Left hindlimb (tissue), 1 donor: ENCODE data around the gene KIAA1210.
A peak's percentile ranks its signal among the peaks of the same experiment; 100 is the strongest.

Experiments
- DNase-seq: peaks from one replicate; pipeline ENCODE4 v3.0.0-alpha.2; 2018

Gene KIAA1210

DNA sequence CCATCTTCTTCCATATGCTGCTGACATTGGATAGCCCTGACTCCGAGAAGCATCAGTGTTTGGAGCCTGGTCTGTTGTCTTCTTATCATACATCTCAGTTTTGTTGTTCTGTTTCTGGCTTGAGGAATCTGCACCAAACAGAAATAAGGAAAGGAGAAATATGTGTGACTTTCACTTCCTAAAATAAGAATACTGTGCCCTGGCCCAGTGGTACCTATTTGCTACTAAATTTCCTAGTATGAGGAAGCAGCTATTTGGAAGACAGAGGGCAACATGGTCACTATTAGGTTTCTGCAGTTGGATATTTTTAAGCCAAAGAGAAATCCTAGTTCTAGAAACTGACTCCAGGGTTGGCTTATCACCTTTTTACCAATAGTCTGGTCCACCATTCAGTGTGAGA is 38.0 kb downstream of the KIAA1210 start:
- DNase-seq = no peak

DNA sequence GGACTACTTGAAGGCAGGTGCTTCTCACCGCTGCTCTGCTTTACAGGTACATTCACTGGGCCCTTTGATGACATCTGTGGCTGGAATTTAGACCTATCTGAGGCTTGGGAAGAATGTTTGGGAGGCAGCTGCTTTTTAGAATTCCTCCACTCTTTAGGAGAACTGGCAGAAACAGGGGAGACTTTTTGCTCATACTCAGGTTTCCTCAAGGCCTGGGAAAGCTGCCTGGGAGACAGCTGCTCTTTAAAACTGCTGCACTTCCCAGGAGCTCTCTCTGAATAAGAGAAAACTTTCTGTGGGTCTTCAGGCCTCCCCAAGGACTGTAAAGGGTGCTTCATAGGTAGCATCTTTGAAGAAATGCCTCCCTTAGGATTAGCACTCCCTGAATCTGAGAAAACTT is 40.5 kb downstream of the KIAA1210 start:
- no peak for DNase-seq

DNA sequence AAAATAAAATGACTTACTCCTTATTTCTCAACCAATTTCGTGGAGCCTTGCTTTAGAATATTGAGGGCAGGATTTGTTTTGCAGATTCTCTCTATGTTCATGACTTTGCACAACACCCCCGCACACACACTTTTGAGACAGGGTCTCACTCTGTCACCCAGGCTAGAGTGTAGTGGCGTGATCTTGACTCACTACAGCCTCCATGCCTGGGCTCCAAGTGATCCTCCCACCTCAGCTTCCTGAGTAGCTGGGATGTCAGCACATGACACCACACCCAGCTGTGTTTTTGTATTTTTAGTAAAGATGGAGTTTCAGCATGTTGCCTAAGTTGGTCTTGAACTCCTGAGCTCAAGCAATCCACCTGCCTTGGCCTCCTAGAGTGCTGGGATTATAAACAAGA is 42.8 kb downstream of the KIAA1210 start:
- no peak for DNase-seq

DNA sequence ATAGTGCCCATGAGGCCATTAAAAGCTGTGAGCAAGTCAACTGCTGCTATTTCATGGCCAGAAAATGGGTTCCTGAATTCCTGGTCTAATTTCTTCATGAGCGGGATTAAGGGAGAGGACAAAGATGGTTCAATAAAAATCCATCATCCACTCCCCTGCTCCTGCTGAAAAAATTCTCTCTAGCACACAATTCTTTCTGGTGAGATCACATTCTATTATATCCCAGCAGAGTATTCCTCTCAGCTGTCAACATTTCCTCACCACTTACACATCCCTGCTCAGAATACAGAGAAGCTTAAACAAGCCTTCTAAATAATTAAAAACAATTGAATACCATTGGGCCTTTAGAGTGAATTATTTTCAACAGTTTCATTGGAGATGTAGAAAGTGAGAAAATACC is 45.3 kb downstream of the KIAA1210 start:
- no peak for DNase-seq

DNA sequence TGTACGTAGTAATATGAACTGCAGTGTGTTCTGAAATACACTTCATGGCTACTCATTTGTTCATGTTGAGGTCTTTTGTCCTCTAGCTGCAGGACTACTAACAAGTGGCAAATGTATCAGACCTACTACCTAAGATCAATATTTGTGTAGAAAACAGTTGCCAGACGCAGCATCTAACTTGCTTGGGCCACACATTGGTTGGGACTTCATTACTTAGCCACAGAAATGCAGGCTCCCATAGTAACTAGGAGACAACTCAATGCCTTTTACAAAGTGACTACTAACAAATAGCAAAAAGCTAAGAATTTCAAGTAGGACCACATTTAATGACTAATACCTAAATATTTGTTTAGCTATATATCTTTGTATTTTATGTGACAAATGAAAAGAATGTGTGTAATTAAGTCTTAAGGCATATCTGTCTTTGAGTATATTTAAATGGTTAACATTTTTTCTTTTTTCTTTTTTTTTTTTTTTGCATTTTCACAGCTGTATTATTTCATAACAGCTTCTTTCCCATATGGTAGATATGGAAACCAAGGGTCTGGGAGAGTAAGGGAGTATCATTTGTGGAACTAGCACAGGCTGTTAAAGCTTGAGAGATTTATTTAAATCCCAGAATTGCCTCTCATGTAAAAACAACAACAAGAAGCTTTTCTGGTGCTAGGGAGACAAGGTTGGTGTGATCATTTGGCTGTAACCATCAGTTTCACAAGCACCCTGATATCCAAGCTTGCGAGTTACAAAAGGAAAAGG is 52.2 kb downstream of the KIAA1210 start:
- no peak for DNase-seq

DNA sequence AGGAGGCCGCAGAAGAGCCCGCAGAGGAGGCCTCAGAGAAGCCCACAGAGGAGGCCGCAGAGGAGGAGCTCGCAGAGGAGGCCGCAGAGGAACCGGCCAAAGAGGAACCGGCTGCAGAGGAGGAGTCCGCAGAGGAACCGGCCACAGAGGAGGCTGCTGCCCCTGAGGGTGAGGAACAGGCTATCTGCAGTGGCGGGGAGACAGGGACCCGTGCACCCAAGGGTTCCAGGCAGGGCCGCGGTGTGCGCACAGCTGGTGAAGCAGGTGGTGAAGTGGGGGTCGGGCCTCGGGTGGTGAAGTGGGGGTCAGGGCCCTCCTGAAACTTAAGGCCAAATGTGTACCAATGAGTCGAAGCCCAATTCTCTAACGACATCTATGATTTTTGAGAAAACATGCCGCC is 53.7 kb downstream of the KIAA1210 start:
- no peak for DNase-seq

DNA sequence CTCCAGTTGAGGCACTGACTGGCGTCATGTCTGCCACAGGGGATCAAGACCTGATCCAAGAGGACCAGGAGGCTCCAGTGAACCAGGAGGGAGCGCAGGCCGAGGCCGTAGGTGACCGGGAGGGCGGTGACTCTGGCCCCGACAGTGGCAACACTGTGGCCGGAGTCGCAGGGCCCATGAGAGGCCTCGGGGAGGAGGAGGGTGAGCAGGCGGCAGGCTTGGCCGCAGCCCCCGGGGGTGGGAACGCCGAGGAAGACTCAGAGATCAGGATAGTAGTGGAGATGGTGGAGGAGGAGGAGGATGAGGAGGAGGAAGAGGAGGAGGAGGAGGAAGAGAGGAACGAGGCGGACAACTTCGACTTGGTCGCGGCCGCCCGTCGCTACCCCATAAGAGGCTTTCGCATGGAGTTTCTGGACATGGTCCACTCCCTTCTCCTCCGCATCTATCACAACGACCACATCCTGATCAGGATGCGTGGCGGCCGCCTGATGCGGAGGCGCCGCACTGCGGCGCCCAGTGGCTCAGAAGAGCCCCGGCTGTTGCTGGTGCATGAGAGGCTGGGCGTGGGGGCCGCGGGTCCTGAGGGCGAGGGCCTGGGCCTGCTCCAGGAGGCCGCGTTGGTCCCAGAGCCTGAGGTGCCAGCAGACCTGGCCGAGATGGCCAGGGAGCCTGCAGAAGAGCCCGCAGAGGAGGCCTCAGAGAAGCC is 54.3 kb downstream of the KIAA1210 start:
- no peak for DNase-seq

DNA sequence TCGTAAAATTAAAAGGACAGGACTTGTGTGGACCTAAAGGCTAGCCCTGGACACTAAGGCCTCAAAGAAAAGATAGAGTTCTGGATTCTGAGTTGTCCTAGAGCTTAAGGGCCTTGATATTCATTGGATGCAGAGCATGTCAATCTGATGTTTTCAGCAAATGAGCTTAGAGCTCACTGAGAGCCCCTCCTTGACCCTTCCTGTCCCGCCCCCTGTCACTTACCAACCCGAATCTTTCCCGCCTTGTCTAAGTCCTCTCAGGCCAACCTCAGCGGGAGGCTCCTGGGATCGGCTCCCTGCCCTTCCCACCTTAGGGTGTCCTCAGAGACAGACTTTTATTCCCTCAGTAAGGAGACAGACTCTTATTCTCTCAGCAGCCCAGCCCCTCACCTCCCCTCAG is 54.9 kb downstream of the KIAA1210 start, which contains the start of gene CT47C1:
CT47C1 (plus strand) TSS at position 250 of the 400 bp plus-strand sequence. CDS start 233 bp downstream, outside the sequence.
- DNase-seq = no peak

DNA sequence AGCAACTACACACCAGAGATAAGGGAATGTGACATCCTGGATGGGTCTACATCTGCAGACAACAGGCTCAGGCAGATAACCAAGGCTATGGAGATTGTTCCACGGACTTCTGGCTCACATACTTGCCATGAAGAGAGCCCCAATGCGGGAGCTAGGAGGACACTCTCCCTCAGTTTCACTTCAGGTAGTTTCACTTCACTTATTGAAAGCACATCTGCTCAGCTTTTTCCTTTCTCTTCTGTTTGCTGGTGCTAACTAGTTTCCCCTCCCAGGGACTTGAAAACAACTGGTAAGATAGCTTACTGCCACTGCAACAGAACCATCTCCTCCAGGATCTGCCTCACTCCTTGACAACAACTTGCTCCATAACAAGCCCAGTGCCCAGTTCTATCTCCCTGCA is 56.2 kb downstream of the KIAA1210 start:
- no peak for DNase-seq

DNA sequence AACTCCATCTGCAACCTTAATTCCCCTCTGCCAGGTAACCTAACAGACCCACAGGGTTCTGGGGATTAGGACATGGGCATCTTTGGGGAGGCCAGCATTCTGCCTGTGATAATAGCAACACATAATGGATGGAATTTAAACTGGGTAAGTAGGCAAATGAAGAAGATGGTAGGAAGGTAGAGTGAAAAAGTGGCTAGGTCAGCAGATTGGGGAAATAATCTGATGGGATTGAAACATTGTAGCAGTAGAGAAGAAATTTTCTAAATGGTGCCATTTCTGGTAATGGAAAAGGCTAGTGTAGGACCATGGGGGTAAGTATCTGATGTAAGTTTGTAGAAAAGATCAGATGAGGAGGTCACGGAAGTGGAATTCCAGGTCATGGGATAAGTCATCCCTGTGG is 57.9 kb downstream of the KIAA1210 start:
- DNase-seq = no peak

DNA sequence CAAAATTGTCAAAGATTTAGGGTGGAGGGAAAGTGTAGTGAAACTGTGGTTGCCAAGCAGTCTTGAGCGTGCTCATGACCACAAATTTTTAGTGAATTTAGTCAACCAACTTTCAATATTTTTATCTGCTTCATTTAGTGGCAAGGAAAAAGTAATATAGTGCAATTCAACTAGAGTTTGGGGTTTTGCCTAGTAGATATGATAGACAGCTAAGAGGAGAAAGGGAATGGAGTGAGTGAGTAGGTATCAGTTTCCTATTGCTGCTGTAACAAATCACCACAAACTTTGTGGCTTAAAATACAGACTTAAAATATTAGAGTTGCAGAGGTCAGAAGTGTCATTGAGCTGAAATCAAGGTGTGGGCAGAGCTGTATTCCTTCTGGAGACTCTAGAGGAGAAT is 58.5 kb downstream of the KIAA1210 start:
- no peak for DNase-seq

DNA sequence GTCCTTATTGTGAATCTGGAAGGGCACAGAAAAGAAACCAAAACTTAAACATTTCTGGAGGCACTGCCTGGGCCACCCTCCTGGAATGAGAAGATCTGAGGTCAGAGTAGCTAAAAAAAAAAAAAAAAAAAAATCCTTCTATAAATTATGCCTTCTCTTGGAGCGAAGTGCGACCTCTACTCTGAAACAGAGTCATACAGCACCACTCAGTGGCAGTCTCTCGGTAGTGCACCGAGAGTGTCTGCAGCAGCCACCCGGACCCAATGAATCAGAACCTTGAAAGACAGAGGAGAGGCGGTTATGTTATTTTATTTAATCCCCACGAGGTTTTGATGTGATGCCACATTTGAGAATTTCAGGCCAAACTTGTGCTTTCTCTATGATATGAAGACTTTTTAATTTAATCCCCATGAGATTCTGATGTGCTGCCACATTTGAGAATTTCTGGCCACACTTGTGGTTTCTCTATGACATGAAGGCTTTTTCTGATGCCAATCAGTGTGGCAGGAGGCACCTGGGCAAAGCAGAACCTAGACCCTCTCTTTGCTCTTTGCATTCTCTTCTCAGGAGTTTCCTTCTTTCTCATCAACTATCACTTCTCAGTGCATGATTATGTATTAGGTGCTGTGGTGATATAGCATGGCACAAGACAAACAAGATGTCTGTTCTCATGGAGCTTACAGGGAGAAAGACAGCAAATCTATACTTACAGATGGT is 60.4 kb downstream of the KIAA1210 start:
- no peak for DNase-seq

DNA sequence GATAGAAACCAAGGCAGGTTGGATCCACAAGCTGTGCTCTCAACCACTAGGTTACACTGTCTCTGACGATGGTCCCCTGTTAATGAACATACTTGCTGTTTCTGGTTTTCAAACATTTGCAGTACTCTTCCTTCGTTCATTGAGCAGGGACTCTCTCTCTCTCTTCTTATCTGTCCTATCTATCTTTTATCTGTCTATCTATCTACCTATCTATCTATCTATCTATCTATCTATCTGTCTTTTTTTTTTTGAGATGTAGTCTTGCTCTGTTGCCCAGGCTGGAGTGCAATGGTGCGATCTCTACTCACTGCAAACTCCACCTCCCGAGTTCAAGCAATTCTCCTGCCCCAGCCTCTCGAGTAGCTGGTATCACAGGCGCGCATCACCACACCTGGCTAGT is 64.2 kb downstream of the KIAA1210 start:
- no peak for DNase-seq

DNA sequence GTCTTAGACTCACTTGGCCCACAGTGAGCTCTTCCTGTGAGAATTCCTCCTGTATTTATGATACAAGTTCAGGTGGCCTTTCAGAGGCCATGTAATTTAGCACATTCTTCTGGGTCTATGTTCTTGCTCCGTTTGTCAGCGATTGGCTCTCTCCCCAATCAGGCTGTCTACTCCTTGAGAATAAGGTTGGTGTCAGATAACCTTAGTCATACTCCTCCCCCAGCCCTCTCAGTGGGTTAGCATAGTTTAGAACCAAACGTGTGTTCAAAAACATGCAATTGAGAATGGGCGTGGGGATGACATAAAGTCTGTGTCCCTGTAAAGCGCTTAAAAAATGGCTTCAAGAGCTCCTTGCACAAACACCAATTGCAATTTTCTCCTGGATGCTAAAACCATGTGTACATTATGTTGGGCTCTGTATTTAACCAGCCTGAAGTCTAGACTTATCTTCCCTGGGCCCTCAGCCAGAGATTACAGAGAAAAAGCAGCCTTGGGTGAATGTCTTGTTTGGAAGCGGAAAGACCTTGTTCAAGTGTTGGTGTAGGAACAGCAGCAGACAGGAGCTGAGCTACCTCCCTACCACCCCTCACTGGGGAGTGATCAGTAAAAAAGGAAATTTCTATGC is 64.8 kb downstream of the KIAA1210 start:
- no peak for DNase-seq

DNA sequence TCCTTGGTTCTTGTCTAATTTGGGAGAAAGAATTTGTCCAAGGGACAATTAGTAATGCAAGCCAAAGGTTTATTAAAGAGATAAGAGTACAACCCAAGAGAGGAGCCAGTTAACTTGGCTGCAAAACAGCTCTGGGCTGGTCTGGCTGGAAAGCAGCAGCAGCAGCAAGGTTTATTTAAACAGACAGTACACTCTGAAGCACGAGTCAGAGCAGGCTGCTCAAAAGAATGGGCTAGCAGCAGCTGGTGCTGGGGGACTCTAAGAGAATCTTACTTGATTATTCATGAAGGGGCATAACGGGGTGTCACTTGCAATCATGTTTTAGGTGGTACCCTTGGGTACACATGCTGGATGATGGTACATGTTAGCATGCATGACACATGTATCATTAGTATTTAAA is 71.9 kb downstream of the KIAA1210 start:
- DNase-seq = no peak

DNA sequence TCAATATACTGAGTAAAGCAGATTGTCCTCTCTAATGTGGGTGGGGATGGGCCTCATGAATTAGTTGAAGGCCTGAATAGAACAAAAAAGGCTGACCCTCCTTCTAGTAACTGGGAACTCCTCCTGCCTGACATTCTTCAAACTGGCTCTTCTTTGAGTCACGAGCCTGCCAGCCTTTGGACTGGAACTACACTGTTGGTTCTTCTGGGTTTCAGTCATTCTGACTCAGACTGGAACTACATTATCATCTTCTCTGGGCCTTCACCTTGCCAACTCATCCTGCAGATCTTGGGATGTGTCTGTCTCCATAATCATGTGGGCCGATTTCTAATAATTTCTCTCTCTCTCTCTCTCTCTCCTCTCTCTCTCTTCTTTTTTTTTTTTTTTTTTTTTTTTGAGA is 81.7 kb downstream of the KIAA1210 start:
- no peak for DNase-seq

DNA sequence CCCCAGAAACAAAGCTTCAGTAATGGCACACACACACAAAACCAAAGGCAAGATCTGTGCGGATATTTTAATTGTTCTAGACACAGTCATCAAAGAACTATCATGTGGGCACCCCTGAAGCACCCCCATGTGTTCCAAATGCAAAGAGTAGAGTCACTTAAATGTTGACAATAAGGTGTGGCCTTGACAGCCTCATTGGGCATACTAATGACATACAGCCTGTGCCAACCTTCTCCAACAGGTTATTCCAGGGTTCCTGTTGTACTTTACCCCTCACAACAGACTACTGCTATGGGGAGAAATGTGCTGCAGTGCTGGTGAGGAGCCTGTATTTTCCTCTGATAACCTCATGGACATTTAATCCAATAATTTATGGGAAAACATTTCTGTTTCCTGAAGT is 84.6 kb downstream of the KIAA1210 start:
- no peak for DNase-seq

DNA sequence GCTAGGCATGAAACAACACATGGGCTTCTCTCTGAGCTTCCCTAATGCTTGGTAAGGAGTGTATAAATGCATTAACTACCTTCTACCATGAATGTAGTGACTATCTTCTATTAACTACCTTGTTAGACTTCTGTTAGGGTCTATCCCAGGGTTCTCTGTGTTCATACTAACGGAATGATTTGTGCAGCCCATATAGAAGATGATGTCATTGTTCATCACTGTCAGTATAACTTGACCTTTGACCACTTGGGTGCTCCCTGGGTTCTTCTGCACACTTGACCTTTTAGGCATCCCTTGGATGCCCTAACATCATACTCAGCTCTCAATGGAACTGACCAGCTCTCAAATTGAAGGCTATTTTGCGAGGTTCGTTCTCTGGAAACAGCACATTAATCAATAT is 85.6 kb downstream of the KIAA1210 start:
- DNase-seq = no peak

DNA sequence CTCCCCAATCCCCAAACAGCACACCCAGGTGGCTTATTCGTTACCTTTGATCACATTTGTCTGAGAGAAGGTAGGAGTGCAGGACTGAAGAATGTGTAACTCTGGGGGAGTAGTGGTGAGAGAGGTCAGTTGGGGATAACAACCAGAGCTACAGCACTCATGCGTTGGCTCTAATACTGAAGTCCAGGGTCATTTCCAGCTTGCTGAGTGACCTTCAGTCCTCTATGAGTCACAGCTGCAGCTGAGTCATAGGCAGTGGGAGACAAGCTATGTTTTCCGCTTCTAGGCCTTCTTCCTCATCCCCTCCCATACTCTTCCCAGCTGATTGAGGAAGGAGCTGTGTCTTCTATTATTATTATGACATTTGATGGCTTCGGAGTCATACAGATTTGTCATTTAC is 86.4 kb downstream of the KIAA1210 start:
- peak; percentile 29 for DNase-seq

DNA sequence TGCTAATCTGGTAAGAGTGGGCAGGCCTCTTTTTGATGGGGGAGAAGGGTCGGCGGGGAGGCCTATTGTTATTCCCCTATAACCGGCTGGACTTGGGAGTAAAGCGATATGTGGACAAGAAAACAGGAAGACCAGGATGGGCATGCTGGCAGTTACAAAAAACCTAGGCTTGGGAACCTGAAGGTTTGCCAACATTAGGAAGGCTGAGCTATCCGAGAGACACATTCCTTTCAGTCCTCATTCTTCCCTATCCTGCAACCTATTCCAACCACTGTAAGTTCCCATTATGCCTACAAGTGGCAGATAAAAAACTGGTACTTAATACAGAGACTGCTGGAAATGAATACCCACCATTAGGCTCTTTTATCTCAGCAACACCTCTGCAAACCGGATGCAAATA is 87.2 kb downstream of the KIAA1210 start:
- DNase-seq = no peak

DNA sequence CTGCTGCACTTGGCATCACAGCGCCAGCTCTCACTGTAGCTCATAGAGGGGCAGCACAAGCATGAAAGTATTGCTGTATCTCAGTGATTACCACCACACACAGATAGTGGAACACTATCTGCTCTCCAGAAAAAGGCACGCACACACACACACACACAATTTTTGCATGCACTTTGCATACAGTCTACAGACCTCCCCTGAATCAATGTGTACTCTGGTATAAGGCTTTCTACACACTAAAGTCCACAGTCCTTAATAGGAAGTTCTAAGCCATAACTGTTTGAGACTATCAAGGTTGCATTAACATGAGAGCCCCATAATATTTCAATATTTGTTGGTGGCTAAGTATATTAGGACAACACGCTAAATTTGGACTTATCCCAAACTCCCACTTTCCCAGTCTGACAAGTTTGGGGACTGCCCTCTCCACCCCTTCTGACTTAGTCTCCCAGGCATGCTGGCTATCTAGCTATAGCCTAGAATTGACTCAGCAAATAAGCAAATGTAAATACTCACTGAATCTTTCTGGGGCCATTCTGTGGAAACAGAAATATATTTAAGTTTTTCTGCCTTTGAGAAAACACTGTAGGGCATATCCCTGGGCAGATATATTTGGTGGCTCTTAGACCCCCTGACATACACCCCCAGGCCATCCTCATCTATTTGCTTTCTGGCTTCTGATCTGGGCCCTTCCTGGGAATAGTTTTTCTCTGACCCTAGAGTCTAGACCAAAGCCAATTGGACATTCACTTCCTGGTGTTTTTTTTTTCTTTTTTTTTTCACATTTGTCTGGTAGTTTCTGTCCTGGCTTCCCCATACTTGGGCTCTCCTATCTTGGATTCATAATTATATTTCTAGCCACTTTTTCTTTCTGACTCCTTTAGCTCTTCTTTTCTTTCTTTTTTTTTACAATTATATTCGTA is 91.2 kb downstream of the KIAA1210 start:
- DNase-seq = no peak

DNA sequence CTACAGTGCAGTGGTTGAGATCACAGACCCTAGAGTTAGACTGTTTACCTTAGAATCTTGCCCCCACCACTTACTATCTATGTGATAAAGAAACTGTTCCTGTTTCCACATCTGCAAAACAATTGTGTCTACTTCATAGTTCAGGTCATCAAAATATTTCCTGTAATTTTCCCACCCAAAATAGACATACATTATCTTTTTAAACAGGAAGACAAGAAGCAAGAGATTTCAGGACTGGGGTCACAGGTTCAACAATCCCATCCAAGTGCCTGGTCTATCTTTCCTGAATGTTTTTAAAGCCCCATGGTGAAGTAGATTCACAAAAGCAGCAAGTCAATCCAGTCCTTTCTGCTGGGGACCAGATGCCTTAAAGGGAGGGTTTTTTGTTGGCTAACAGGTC is 96.6 kb downstream of the KIAA1210 start:
- DNase-seq = no peak
